ENCODE data around the gene BNIP5.

BNIP5 gene

GRCh38 chr6:36273802-36274514 lies 62.7 kb downstream of the BNIP5 start:
- no peak for TF ChIP-seq CTCF (IDR thresholded peaks at IDR 0.05; ENCODE audit: low read depth, low read length, missing control alignments)
- in situ Hi-C loops (cut with HindIII; ENCODE audit: low sequenced_read_pairs), result no loop called here

GRCh38 chr6:36273067-36273466 lies 63.6 kb downstream of the BNIP5 start:
- TF ChIP-seq CTCF (IDR thresholded peaks at IDR 0.05; ENCODE audit: low read depth, low read length, missing control alignments), result no peak
- in situ Hi-C loops (cut with HindIII; ENCODE audit: low sequenced_read_pairs), result no loop called here
- H3K4me3 ChIP-seq (ENCODE audit: low read depth, low read length), result no peak overlapping the region
- no peak for DNase-seq (ENCODE audit: low read depth)

More at GRCh38 chr6:36273802-36274514, 62.7 kb downstream of the BNIP5 start:
- no peak for DNase-seq (ENCODE audit: low read depth)
- H3K4me3 ChIP-seq (ENCODE audit: low read depth, low read length), result no peak overlapping the region

GRCh38 chr6:36272234-36272633 lies 64.5 kb downstream of the BNIP5 start:
- TF ChIP-seq CTCF (IDR thresholded peaks at IDR 0.05; ENCODE audit: low read depth, low read length, missing control alignments), result no peak
- in situ Hi-C loops (cut with HindIII; ENCODE audit: low sequenced_read_pairs), result no loop called here
- no peak overlapping the region for H3K4me3 ChIP-seq (ENCODE audit: low read depth, low read length)
- DNase-seq (ENCODE audit: low read depth), result no peak

- no peak for DNase-seq (ENCODE audit: low read depth)
- no peak within 1 kb of the TSS for H3K4me3 ChIP-seq (ENCODE audit: low read depth, low read length)
- no peak for TF ChIP-seq CTCF (IDR thresholded peaks at IDR 0.05; ENCODE audit: low read depth, low read length, missing control alignments)
- in situ Hi-C loops (cut with HindIII; ENCODE audit: low sequenced_read_pairs), result no loop called here
Measured at GRCh38 chr6:36269834-36270705, 66.6 kb downstream of the BNIP5 start, which contains the start of gene PNPLA1. Gene PNPLA1 (plus strand): TSS chr6:36270060. CDS start chr6:36270460, 400 bp downstream.

- DNase-seq (ENCODE audit: low read depth), result no peak
Measured at GRCh38 chr6:36268478-36269275, 68.0 kb downstream of the BNIP5 start.

More at GRCh38 chr6:36268478-36269275, 68.0 kb downstream of the BNIP5 start:
- TF ChIP-seq CTCF (IDR thresholded peaks at IDR 0.05; ENCODE audit: low read depth, low read length, missing control alignments), result no peak
- in situ Hi-C loops (cut with HindIII; ENCODE audit: low sequenced_read_pairs), result no loop called here
- H3K4me3 ChIP-seq (ENCODE audit: low read depth, low read length), result no peak overlapping the region

All from astrocyte of the cerebellum (primary cell).